Esophagus mucosa (tissue), 1 donor: ENCODE results near the gene PSMA5. TPM values are rescaled to one million over a fixed set of nuclear protein-coding genes. Genes with fewer than 3 reads are reported as not detected.
A peak's percentile ranks its signal among the peaks of the same experiment; 100 is the strongest.
"Not testable (repeated sequence)": the region's sequence is repeated elsewhere in the genome, so short reads cannot be mapped to it uniquely, and the experiment has no call there.

Experiments
- ATAC-seq: fragments of 200-7000 bp; cut with Tn5 transposase; one replicate; pipeline ENCODE4 v1.9.1; 2020
- total RNA-seq: library from RNA; stranded (reverse); gene quantifications from one replicate; pipeline ENCODE4 v1.2.4, GENCODE V29; 2023
- donor health status: DM: yes; HTN: yes; CAD: no.

Gene PSMA5
- 86.2 TPM for total RNA-seq

DNA sequence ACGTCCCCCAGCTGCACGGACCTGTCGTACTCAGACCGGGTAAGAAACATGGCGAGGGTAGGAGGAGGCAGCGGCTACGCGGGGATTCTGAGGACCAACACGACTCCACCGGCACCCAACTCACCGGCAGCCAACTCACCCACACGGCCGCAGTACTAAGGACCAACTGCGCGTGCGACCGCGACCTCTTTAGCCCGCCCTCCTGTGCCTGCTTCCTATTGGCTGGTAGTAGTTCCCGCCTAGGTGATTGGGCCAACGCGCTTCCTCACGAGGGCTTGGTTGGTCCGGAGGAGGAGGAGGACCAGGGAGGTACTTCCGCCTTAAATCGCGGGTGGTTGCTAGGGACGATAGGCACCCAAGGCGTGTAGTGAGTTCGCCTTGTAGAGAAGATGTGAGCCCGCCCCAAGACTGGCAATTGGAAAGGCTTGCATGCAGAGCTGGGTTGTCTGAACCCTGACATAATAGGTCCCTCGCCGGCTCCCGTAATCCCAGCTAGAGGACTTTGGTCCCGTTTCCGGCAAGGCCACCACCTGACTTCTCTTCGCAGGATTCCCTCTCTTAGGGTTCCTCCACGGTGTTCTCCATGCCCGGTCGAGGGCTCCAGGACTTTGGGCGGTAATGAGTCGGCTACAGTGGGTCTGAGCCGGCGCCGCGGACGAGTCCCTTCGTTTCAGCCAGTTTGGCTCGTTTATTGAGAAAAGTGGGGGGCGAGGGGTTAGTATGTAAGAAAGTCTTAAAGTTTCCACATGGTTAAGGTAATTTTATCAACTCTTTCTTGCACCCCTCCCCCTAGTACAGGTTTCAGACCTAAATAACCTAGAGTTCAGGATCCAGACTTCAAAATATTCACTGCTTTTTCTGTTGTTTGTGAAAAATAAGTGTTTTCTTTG is at the start of gene PSMA5:
Gene PSMA5, minus strand, starts transcription at position 168 of the 890 bp plus-strand sequence. Its CDS starts 118 bp downstream, at position 50.
- ATAC-seq, result peak; percentile 99

DNA sequence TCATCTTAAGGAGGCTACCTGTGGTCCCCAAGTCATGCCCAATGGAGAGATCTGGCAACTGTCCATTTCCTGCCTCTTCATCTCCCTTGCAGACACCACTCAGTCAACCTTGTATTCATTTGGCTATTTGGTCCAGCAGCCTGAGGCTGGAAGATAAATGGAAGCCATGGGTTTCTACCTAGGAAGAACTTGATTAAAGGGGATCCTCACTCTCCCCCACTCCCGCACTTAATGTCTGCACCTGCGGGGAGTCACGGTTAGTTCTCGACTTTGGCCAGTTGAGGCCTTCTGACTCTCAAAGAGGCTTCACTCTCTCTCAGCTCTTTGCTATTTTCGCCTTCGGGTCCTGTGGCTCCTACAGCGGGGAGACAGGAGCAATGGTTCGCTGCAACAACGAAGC is 49.0 kb upstream of the PSMA5 start:
- no peak for ATAC-seq

DNA sequence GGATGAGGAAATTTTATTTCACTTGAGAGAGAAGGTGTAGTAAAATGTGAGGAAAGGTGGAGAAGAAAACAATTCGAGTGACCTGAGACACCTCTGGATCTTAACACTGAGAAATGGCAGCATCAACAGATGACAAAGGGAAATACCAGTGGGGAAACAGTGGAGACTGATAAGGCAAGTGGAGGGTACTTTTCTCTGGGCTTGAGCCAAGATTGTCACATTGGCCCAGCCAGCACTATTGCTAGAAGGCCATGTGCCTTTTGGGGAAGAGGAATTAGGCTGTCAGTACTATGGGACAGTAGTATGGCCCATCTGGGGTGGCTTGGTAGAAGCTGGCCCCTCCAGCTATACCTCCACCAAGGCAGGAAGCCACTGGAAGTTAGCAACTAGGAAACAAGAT is 48.4 kb upstream of the PSMA5 start:
- ATAC-seq, result no peak

DNA sequence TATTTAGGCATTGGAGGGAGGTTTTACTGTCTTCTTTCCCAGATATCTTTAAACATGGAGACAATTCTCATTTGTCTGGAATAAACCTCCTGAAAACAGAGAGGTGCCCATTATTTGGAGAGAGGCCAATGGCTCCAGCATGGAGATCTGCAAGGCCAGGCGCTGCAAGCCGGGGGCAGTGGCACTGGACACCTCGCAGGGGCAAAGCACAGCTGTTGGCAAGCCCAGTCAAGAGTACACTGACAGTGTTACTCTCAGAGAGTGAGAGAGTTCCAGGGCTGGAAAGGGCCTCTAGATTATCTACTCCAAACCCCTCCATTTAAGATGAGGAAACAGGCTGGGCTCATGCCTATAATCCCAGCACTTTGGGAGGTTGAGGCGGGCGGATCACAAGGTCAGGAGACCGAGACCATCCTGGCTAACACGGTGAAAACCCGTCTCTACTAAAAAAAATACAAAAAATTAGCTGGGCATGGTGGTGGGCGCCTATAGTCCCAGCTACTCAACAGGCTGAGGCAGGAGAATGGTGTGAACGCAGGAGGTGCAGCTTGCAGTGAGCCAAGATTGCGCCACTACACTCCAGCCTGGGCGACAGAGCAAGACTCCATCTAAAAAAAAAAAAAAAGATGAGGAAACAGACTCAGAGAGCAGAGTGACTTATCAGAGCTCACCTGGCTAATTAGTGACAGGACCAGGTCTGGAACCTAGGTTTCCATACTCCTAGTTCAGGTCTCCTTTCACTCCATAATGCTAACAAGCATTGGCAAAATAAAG is 47.2 kb upstream of the PSMA5 start:
- ATAC-seq, result not testable (repeated sequence)

DNA sequence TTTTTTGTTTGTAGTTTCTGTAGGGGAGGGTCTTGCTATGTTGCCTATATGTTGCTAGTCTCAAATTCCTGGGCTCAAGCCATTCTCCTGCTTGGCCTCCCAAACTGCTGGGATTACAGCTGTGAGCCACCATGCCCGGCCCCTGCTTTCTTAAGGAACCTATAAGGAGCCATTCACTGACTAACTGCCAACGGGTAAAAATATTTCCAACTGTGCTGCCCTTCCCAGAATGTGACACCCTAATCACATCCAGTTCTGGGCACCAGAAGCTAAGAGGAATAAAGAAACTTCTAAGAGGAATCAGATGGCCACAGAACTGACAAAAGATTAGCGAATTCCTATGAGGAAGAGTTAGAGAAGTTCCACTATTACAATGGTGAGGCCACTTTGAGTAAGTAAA is 46.5 kb upstream of the PSMA5 start:
- no peak for ATAC-seq

DNA sequence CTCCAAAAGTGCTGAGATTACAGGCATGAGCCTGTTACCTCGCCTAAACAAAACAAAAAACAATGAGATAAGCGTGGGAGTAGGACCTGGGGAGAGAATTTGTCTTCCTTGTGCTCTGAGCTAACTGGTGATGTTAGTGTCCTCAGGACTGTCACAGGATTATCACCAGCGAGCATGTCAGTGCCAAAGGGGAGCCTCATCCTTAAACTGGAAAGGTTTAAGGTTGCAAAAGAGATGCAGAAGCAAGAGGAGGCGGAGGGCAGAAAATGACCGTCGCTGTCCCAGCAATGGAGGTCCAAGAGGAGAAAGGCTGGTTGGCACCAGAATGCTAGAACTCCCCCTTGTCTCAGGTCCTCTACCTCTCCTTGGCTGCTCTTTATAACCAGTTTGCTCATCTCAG is 44.0 kb upstream of the PSMA5 start:
- ATAC-seq, result no peak

DNA sequence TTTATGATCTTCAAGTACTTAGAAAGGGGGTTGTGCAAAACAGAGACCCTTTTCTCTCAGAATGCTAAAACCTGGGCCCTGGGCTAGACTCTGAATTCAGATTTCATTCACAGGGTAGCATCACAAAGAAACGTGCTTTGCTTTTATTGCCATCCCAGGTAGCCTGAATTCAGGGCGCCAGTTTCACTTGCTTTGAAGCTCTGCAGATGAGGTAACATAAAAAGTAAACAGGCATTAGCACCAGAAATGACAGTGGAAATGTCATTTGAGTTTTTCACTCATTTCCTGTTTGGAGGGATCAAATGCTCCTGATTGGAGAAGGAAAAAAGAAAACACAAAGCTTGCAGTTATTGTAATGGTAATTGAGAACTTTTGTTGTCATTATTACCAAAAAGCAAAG is 42.7 kb upstream of the PSMA5 start:
- no peak for ATAC-seq

DNA sequence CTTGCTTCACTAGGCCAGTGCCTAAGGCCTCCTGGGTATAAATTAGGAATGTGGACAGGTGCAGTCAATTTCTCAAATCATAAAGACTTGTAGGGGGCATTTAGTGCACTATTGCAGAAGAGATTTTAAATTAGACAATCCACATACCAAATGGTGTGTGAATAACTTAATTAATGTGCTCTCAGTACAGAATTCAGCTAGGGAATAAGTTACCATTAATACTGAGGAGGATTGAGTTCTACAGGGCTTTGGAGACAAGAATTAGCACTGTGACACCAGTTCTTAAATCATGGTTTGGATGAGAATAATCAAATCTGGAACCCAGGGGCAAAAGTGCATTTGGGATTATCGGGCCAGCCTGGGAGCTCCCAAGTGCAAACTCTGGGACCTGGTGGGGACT is 41.8 kb upstream of the PSMA5 start:
- no peak for ATAC-seq

DNA sequence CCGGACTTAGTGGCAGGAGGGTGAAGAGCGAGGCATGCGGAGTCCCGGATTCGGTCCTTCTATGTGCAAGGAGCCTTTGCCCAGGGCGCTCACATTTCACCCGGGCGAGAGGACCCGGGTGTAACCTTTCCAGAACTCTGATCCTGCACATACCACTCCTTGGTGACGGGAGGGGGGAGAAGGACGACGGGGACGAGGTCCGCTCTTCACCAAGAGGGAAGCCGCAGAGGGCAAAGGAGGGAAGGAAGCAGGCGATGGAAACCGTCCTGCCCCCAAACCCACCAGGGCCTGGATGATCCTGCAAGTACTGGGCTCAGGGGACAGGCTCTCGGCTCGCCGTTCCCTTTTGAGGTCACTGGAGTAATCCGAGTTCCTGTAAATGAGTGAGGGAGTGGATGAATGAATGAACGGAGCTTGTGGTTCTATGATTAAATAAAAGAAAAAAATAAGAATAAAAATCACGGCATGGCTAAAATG is 41.1 kb upstream of the PSMA5 start:
- ATAC-seq, result no peak

DNA sequence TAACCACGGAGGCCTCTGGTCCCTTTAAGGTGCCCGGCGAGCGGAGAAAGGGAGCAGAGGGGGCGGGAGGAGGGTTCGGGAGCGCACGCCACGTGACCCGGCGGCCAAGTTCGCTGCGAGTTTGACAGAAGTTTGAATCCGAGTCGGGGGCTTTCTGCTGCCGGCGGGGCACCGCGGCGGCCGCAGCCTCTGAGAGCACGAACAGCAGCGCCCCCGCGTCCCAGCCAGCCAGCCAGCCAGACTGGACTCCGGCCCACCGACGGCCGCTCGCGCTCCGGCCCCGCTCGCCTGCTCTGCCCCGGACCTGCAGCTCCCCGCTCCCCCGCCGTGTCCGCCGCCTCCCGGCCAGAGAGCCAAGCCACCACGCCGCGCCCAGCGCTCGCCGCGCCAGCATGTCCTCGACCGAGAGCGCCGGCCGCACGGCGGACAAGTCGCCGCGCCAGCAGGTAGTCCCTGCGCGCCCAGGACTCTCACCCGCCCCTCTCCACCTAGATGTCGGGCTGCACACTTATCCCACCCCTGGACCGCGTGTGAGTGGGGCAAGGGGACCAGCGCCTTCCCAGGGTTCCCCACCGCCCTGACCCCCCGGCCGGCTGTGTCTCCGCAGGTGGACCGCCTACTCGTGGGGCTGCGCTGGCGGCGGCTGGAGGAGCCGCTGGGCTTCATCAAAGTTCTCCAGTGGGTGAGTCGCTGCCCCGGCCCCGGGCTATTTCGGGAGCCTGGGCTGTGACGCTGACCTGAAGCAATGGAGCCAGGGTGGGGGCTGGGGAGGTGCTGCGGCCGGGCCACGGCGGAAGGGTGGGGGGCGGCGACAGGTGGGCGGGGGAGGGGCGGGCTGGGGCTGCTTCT is 40.4 kb upstream of the PSMA5 start, which contains the start of gene SYPL2:
Gene SYPL2, plus strand, starts transcription at position 95 of the 849 bp plus-strand sequence. Its CDS starts 298 bp downstream, at position 393.
- peak; percentile 15 for ATAC-seq

DNA sequence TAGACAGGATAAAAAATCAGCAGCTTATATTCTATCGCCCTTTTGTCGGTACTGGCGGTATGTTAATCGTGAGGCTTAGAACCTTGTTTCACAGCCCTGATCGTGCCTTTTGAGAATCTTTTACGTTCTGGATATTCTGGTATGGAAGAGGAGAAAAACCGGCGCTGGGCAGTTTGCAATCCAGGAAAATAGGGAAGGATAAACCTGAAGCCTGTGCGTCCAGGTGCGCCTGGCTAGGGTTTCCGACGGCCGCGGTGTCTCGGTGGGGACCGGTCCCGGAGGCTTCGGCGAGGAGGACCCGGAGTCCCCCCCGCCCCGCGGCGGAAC is 39.8 kb upstream of the PSMA5 start:
- ATAC-seq, result peak; percentile 25

DNA sequence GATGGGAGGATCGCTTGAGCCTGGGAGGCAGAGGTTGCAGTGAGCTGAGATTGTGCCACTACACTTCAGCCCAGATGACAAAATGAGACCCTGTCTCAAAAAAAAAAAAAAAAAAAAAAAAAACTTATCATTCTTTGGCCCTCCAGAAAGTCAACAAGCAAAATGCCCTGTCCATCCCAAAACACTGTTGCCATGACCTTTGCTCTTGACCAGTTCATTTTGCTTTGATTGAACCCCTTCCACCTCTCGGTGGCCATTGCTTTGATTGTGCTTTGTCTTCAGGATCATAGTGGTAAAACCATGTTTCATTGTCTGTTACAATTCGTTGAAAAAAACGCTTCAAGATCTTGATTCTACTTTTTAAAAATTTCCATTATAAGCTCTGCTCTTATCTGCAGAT is 31.6 kb upstream of the PSMA5 start:
- no peak for ATAC-seq

DNA sequence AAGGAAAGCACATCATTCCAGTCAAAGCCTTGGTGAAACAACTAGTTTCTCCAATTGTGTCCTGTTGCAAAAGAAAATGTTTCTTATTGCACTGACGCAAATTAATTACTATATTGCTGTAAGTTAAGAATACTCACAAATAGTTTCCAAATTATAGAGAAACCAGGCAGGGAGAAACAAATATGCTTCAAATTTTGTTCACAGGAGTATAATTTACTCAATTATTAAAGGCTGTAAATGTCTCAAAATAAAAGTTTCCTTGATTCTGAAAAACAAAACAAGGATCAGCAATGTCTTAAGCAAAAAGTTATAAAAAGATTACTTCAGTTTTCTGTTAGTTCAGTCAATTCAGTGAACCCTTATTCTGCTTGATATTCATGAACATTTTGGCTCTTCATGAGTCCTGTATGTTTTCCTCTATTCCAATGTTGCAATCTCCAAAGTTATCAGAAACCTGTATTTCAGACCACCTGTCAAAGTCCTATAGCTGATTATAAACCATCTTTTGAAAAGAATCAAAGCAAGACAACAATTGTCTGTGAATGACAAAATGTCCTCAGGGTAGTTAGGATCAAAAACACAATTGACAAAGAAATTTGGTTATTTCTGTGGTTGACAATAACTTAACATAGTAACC is 28.4 kb upstream of the PSMA5 start:
- ATAC-seq, result no peak

DNA sequence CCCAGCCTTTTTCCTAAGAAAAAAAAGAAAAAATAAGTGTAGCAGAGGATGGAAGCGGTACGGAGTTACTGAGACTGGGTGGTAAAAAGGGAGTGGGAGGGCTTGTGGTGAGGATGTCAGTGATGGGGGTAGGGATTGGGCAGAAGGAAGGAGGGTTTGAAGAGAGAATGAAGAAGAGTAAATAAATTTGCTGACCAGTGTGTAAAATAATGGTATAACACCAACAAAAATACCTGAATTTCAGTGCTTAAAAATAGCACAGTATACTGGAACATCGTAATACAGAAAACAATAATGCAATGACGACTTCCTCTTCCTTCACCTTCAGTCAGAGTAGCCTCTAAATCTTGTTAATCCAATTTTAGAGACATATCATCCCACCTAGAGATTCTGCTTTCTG is 21.3 kb upstream of the PSMA5 start:
- no peak for ATAC-seq

DNA sequence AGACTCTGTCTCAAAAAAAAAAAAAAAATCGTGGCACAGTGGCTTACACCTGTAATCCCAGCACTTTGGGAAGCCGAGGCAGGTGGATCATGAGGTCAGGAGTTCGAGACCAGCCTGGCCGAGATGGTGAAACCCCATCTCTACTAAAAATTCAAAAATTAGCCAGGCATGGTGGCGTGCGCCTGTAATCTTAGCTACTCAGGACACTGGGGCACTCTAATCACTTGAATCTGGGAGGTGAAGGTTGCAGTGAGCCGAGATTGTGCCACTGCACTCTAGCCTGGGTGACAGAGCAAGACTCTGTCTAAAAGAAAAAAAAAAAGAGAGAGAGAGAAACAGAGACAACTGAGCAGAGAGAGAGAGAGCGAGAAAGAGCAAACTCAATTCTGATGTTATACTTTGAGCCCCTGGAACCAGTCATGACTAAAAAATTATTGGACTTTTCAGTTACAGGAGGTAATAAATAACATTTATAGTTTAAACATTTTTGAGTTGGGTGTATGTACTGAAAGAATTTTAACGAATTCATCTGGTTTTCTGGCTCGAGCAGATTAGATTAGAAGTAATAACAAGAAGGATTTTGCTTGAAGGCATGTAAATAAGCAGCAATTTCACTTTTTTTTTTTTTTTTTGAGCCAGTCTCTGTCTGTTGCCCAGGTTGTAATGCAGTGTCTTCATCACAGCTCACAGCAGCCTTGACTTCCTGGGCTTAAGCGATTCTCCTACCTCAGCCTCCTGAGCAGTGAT is 19.9 kb upstream of the PSMA5 start:
- ATAC-seq, result not testable (repeated sequence)

DNA sequence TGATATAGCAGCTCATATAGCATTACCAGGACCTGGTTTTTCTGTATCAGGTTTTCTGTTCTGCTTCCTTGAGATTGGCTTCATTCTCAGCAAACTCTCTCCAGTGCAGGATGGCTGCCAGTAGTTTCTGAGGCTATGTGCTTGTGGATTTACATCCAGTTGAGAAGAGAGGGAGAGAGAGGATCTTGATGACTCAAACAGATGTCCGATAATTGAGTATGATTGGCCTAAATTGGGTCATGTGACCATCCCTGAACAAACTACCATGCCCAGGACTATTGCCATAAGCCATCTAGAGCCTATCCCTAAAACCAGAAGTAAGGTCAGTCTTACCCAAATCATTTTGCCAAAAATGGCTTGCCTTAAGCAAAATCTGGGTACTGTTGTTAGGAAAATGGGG is 18.1 kb upstream of the PSMA5 start:
- ATAC-seq, result no peak

DNA sequence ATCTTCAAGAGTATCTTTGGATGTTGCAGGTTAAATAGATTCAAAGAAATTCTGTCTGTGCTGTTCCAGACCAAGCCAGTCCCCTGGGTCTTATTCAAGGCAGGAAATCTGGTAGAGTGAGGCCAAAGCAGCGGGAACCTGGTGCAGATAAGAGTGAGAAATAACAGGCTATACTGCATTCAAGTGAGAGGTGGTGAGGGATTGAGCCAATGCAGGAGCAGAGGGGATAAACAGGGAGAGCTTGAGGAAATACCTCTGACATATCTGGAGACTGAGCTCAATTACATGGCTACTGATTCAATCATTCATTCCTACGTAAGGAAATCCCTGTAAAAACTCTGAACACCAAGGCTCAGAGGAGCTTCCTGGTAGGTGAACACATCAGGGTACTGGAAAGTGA is 17.2 kb upstream of the PSMA5 start:
- no peak for ATAC-seq

DNA sequence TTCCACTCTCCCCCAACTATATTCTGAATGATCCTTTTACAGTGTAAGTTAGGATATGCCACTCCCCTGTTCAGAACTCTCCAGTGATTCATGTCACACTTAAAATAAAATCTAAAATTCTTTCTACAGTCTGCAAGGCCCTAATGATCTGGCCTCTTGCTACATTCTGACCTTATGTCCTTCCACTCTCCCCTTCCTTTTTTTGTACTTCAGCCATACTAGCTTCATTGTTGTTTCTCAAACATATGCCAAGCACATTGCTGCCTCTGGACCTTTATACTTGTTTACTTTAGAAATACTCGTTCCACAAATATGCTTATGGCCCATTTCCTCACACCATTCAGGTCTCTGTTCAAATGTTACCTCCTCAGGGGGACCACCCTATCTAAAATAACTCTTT is 14.8 kb upstream of the PSMA5 start:
- ATAC-seq, result no peak

DNA sequence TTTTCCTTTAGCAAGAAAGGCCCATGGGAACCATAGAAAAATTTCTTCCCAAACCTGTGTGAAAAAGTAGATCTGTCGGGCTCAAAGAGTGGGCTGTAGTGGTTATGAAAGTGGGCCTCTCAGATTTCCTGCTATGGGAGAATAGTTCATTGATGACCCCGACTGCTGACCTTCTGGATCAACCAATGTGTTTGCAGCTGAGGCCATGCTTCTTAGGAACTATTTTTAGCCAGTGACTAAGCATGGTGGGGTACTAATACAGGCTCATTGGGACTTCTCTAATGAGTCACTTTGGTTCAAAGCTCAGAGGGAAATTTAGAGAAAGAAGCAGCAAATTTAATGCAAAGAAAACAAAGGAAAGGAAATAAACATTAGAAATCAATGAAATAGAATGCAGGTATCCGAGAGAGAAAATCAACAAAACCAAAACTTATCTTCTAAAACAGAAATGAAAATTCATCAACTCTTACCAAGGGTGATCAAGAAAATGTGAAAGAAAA is 12.6 kb upstream of the PSMA5 start:
- ATAC-seq, result no peak

DNA sequence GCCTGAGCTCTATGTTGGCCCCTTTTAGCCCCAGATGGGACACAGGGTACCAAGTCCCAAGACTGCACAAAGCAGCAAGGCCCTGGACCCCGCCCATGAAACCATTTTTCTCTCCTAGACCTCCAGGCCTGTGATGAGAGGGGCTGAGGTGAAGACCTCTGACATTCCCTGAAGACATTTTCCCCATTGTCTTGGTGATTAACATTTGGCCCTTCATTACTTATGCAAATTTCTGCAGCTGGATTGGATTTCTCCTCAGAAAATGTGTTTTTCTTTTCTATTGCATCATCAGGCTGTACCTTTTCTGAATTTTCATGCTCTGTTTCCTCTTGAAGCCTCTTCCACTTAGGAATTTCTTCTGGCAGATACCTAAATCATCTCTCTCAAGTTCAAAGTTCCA is 8.2 kb upstream of the PSMA5 start:
- no peak for ATAC-seq

DNA sequence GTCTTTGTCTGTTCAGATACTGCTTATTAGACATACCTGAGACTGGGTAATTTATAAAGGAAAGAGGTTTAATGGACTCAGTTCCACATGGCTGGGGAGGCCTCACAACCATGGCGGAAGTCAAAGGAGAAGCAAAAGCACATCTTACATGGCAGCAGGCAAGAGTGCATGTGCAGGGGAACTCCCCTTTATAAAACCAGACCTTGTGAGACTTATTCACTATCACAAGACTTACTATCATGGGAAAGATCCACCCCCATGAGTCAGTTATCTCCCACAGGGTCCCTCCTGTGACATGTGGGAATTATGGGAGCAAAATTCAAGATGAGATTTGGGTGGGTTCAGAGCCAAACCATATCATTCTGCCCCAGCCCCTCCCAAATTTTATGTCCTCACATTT is 7.1 kb upstream of the PSMA5 start:
- ATAC-seq, result no peak
